ENCODE data around the gene CHRNE.

Gene CHRNE

DNA sequence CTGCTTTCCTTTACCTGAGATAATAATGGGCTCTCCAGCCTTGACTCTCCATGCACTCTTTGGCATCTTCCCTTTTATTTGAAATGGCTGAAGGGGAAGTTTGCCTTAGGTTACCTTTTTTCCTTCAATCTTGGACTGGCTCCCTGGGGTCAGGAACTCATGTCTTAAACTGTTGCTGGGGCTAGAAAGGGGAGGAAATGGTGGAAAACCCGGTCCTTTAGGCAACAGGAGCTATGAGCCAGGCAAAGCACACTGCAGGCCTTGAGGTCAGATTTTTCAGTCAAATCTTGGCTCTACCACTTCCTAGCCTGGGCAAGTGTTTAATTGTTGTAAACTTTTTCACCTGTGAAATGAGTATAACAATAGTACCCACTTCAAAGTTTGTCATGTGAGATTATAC, 39.6 kb downstream of the CHRNE start:
- DNase-seq = no peak
- Histone ChIP-seq H3K36me3 (peaks cover 65% of the 10 kb centered on the region), H3K27me3 (ENCODE audit: insufficient read depth, low read depth, severe bottlenecking) (no peaks in the 10 kb centered on the region), H3K4me3 (ENCODE audit: low read depth, low read length) (no peak overlapping the region), H3K27ac (no peak overlapping the region), H3K9me3 (ENCODE audit: severe bottlenecking) (no peaks in the 10 kb centered on the region)
- TF ChIP-seq, protein P1, sequence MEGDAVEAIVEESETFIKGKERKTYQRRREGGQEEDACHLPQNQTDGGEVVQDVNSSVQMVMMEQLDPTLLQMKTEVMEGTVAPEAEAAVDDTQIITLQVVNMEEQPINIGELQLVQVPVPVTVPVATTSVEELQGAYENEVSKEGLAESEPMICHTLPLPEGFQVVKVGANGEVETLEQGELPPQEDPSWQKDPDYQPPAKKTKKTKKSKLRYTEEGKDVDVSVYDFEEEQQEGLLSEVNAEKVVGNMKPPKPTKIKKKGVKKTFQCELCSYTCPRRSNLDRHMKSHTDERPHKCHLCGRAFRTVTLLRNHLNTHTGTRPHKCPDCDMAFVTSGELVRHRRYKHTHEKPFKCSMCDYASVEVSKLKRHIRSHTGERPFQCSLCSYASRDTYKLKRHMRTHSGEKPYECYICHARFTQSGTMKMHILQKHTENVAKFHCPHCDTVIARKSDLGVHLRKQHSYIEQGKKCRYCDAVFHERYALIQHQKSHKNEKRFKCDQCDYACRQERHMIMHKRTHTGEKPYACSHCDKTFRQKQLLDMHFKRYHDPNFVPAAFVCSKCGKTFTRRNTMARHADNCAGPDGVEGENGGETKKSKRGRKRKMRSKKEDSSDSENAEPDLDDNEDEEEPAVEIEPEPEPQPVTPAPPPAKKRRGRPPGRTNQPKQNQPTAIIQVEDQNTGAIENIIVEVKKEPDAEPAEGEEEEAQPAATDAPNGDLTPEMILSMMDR (IDR thresholded peaks at IDR 0.05; ENCODE audit: low read depth, low read length) = no peak

DNA sequence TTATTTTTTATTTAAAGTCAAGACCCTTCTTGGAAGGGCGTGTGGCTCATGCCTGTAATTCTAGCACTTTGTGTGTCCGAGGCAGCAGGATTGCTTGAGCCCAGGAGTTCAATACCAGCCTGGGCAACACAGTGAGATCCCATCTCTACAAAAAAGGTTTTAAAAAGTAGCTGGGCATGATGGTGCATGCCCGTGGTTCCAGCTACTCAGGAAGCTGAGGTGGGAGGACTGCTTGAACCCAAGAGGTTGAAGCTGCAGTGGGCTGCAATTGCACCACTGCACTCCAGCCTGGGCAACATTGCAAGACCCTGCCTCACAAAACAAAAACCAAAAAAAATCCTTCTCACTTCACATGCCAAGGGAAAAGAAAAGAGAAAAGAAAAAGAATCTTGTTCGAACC, 40.2 kb downstream of the CHRNE start:
- H3K4me3 ChIP-seq (ENCODE audit: low read depth, low read length) = no peak overlapping the region
- TF ChIP-seq, protein P1 (IDR thresholded peaks at IDR 0.05; ENCODE audit: low read depth, low read length) = no peak
- no peak overlapping the region for H3K27ac ChIP-seq
- DNase-seq = no peak
- H3K9me3 ChIP-seq (ENCODE audit: severe bottlenecking) = no peaks in the 10 kb centered on the region
- peaks cover 63% of the 10 kb centered on the region for H3K36me3 ChIP-seq
- H3K27me3 ChIP-seq (ENCODE audit: insufficient read depth, low read depth, severe bottlenecking) = no peaks in the 10 kb centered on the region

DNA sequence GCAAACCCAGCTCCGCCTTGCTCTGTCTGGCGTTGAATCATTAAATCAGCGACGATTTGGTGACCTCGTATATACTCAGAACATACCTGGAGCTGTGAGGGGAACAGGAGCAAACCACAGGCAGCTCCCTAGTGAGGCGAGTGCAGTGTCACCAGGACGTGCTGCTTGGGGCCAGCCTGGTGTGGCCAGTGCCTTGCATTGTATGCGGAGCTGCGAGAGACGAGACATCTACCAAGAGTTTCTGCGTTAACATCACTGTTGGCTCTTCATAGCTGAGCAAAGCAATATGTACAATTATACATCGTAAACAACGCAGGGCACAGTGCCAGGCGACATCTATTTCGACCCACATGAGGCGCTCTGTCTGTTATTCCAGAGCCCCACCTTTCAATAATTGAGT, 41.8 kb downstream of the CHRNE start:
- Histone ChIP-seq H3K36me3 (peaks cover 64% of the 10 kb centered on the region), H3K9me3 (ENCODE audit: severe bottlenecking) (no peaks in the 10 kb centered on the region), H3K27ac (no peak overlapping the region), H3K4me3 (ENCODE audit: low read depth, low read length) (no peak overlapping the region), H3K27me3 (ENCODE audit: insufficient read depth, low read depth, severe bottlenecking) (no peaks in the 10 kb centered on the region)
- no peak for DNase-seq
- TF ChIP-seq, protein P1 (IDR thresholded peaks at IDR 0.05; ENCODE audit: low read depth, low read length) = no peak

DNA sequence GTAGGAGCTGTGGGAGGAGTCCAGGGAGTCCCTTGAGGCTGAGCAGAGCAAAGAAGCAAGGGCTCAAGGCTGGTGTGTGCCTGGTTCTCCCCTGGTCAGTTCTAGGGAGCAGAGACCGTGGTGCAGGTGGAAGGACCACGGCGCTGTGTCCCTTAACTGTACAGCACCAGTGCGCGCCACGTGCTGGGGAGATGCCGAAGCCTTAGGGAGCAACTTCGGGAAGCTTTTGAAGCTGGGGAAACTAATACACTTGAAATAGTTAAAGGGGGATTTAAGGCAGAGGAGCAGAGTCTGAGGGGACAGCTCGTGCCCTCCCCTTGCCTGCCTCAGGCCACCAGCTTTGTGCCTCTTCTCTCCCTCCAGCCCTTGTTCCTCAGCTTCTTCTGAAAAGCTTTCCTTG, 42.2 kb downstream of the CHRNE start:
- DNase-seq = no peak
- Histone ChIP-seq H3K4me3 (ENCODE audit: low read depth, low read length) (no peak overlapping the region), H3K9me3 (ENCODE audit: severe bottlenecking) (no peaks in the 10 kb centered on the region), H3K27ac (no peak overlapping the region; the same call in 1 of the 2 replicates), H3K36me3 (peaks cover 63% of the 10 kb centered on the region), H3K27me3 (ENCODE audit: insufficient read depth, low read depth, severe bottlenecking) (no peaks in the 10 kb centered on the region)
- TF ChIP-seq, protein P1 (IDR thresholded peaks at IDR 0.05; ENCODE audit: low read depth, low read length) = no peak

DNA sequence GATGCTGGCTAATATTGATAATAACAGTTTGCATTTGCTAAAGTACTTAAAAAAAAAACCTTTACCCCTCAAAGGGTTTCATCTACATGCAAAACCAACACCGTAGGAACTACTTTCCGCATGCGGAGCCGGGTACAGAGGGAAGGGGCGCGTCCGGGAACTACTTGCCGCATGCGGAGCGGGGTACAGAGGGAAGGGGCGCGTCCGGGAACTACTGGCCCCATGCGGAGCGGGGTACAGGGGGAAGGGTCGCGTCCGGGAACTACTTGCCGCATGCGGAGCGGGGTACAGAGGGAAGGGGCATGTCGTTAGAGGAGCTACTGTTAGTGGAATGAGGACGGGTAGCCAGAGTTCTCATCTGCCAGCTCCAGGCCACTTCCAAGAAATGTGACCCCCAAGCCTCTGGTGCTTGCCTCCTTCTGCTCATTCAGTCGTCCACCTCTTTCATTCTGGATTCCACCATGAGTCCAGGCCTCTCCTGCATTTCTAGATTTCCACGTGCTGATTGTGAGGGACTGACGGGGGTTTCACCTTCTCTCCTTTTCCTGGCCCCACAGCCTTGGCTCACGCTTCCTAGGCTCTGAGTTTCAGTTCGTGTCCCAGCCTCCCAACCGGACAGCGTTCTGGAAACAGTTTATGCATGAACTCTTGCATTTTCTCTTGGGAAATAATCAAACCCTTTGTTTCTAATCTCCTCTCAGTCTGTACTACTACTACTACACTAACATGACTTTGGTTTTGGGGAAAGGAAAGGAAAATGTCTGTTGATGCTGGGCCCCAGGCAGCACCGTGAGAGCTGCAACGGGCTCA, 42.9 kb downstream of the CHRNE start:
- TF ChIP-seq, protein P1 (IDR thresholded peaks at IDR 0.05; ENCODE audit: low read depth, low read length) = no peak
- H3K9me3 ChIP-seq (ENCODE audit: severe bottlenecking) = no peaks in the 10 kb centered on the region
- peaks cover 62% of the 10 kb centered on the region for H3K36me3 ChIP-seq
- DNase-seq = no peak
- no peaks in the 10 kb centered on the region for H3K27me3 ChIP-seq (ENCODE audit: insufficient read depth, low read depth, severe bottlenecking)
- no peak overlapping the region for H3K4me3 ChIP-seq (ENCODE audit: low read depth, low read length)
- H3K27ac ChIP-seq = no peak overlapping the region; the same call in none of the 2 replicates

DNA sequence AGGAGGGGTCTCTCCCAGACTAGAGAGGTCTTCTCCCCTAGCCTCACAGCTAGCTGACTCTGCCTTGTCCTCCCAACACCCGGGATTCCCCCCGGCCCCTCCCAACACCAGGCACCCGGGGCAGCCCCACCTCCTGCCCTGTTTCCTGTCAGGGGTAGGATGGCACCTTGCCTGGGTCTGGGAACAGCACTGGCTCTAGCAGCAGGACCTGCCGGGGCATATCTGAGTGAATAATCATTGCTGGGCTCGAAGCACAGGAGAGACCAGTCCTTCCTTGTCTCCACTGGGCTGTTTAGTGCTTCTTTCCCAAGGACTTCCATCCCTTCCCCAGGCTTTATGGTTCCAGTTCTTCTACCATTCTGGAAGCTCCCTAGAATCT, 44.0 kb downstream of the CHRNE start:
- DNase-seq = no peak
- no peaks in the 10 kb centered on the region for H3K27me3 ChIP-seq (ENCODE audit: insufficient read depth, low read depth, severe bottlenecking)
- H3K27ac ChIP-seq = peak overlapping the region; percentile 69
- no peak overlapping the region for H3K4me3 ChIP-seq (ENCODE audit: low read depth, low read length)
- TF ChIP-seq, protein P1 (IDR thresholded peaks at IDR 0.05; ENCODE audit: low read depth, low read length) = no peak
- H3K36me3 ChIP-seq = peaks cover 63% of the 10 kb centered on the region
- H3K9me3 ChIP-seq (ENCODE audit: severe bottlenecking) = no peaks in the 10 kb centered on the region
